H1 (cell line): Measurements from ENCODE around the gene ST14. TPM values are rescaled to one million over a fixed set of nuclear protein-coding genes. Genes with fewer than 3 reads are reported as not detected.

ENCODE experiments used
- CTCF ChIA-PET: fragments of 300-600 bp; sonication (Branson Sonifier 250); formaldehyde crosslinking; loops from one replicate; lab custom pipeline; 2021; ENCODE audit not compliant: partially characterized antibody; lab: Charles Lee
- POLR2A ChIA-PET: fragments of 300-600 bp; sonication (Branson Sonifier 250); formaldehyde crosslinking; loops from one replicate; lab custom pipeline; 2021; ENCODE audit warnings: inconsistent platforms; ENCODE audit not compliant: partially characterized antibody; lab: Charles Lee
- DNase-seq, 2 experiments: peaks; one replicate each; pipeline versions ENCODE4 v3.0.0 to v3.0.0-alpha.2; 2010 to 2022; ENCODE audit warnings: low spot score in 2 of 2, low read depth in 1 of 2, mixed read lengths in 1 of 2
- FAIRE-seq: peaks from 2 replicates; lab custom pipeline; 2011; peaks lifted over from hg19 to GRCh38; lab: Jason Lieb, UNC
- H2AFZ ChIP-seq: 2 replicates; pipeline ENCODE4 v1.8.1; 2012; ENCODE audit warnings: low read length, inconsistent platforms
- H2AK5ac ChIP-seq: 2 replicates; pipeline ENCODE4 v1.6.1; 2013; ENCODE audit warnings: low read depth, low read length
- H2BK120ac ChIP-seq: replicated peaks from 2 replicates; pipeline ENCODE3; 2013; ENCODE audit warnings: low read depth, low read length, inconsistent platforms
- H2BK12ac ChIP-seq: 2 replicates; pipeline ENCODE4 v1.6.1; 2013; ENCODE audit warnings: low read depth, low read length
- H2BK15ac ChIP-seq: 2 replicates; pipeline ENCODE4 v1.6.1; 2013; ENCODE audit warnings: low read length
- H2BK20ac ChIP-seq: 2 replicates; pipeline ENCODE4 v1.6.1; 2013; ENCODE audit warnings: low read length
- H2BK5ac ChIP-seq: 2 replicates; pipeline ENCODE4 v1.6.1; 2013; ENCODE audit warnings: low read depth, low read length
- H3K14ac ChIP-seq: 2 replicates; pipeline ENCODE4 v1.6.1; 2013; ENCODE audit warnings: inconsistent platforms; ENCODE audit not compliant: insufficient read length
- H3K18ac ChIP-seq: 2 replicates; pipeline ENCODE4 v1.6.1; 2013; ENCODE audit warnings: low read length; ENCODE audit errors: extremely low read depth
- H3K23ac ChIP-seq: 2 replicates; pipeline ENCODE4 v1.6.1; 2013; ENCODE audit warnings: inconsistent platforms; ENCODE audit not compliant: insufficient read length
- H3K23me2 ChIP-seq: 2 replicates; pipeline ENCODE4 v1.6.1; 2013; ENCODE audit warnings: low read depth, low read length
- H3K27ac ChIP-seq: 2 replicates; pipeline ENCODE4 v1.6.1; 2011; ENCODE audit warnings: low read depth, low read length, inconsistent platforms
- H3K27me3 ChIP-seq, 4 experiments: replicated peaks in 1 of 4; 1 replicate in 1 of 4; 2 replicates in 3 of 4; pipeline versions ENCODE4 v1.6.1 to v1.8.1; 2011 to 2013; ENCODE audit warnings: low read length in 3 of 4, mild to moderate bottlenecking in 3 of 4, inconsistent platforms in 2 of 4, mixed read lengths in 2 of 4, moderate library complexity in 1 of 4; ENCODE audit not compliant: control insufficient read depth in 3 of 4, insufficient read depth in 3 of 4; ENCODE audit errors: extremely low read depth in 1 of 4
- H3K36me3 ChIP-seq, 4 experiments: 2 replicates each; pipeline versions ENCODE4 v1.6.1 to v1.8.1; 2011 to 2013; ENCODE audit warnings: mild to moderate bottlenecking in 4 of 4, low read length in 3 of 4, moderate library complexity in 2 of 4, control low read depth in 1 of 4, inconsistent platforms in 1 of 4; ENCODE audit not compliant: insufficient read depth in 4 of 4, control insufficient read depth in 2 of 4
- H3K4ac ChIP-seq: replicated peaks from 2 replicates; pipeline ENCODE3; 2013; ENCODE audit warnings: low read length, low read depth, mixed read lengths, inconsistent platforms; ENCODE audit not compliant: insufficient read length
- H3K4me1 ChIP-seq, 4 experiments: replicated peaks in 1 of 4; 1 replicate in 1 of 4; 2 replicates in 3 of 4; pipeline versions ENCODE4 v1.6.1 to v1.8.1; 2011 to 2013; ENCODE audit warnings: low read length in 3 of 4, inconsistent platforms in 2 of 4, mixed read lengths in 1 of 4; ENCODE audit not compliant: insufficient read depth in 4 of 4, control insufficient read depth in 3 of 4
- H3K4me2 ChIP-seq, 2 experiments: 2 replicates each; pipeline versions ENCODE4 v1.6.1 to v1.8.1; 2011 to 2013; ENCODE audit warnings: low read depth in 2 of 2, low read length in 2 of 2, control low read depth in 1 of 2, inconsistent platforms in 1 of 2, mild to moderate bottlenecking in 1 of 2; ENCODE audit not compliant: insufficient read depth in 1 of 2
- H3K4me3 ChIP-seq, 4 experiments: fragments of 200-600, 300-600 bp in 1 of 4; sonication (generic), shearing (Covaris generic), sonication (Bioruptor Twin) in 1 of 4; 2 replicates each; pipeline versions ENCODE4 v1.5.1 to v1.8.1; 2011 to 2016; ENCODE audit warnings: low read length in 4 of 4, low read depth in 3 of 4, control low read depth in 2 of 4, inconsistent platforms in 2 of 4, mild to moderate bottlenecking in 2 of 4, mixed read lengths in 1 of 4, moderate library complexity in 1 of 4; ENCODE audit not compliant: insufficient read depth in 2 of 4; ENCODE audit errors: extremely low read depth in 1 of 4
- H3K56ac ChIP-seq: replicated peaks from 2 replicates; pipeline ENCODE3; 2013; ENCODE audit warnings: low read depth, mild to moderate bottlenecking, mixed read lengths, low read length, inconsistent platforms; ENCODE audit not compliant: insufficient read length
- H3K79me1 ChIP-seq: 2 replicates; pipeline ENCODE4 v1.6.1; 2013; ENCODE audit warnings: low read depth, low read length, control low read depth
- H3K79me2 ChIP-seq, 2 experiments: 2 replicates each; pipeline versions ENCODE4 v1.6.1 to v1.8.1; 2012 to 2013; ENCODE audit warnings: low read length in 2 of 2, mild to moderate bottlenecking in 2 of 2, inconsistent platforms in 1 of 2; ENCODE audit not compliant: insufficient read depth in 2 of 2, control insufficient read depth in 1 of 2
- H3K9ac ChIP-seq, 4 experiments: replicated peaks in 1 of 4; 1 replicate in 1 of 4; 2 replicates in 3 of 4; pipeline versions ENCODE4 v1.6.1 to v1.8.1; 2011 to 2013; ENCODE audit warnings: low read depth in 3 of 4, low read length in 3 of 4, control low read depth in 2 of 4, mild to moderate bottlenecking in 2 of 4, moderate library complexity in 2 of 4, inconsistent platforms in 1 of 4; ENCODE audit errors: extremely low read depth in 1 of 4
- H3K9me3 ChIP-seq, 2 experiments: 2 replicates each; pipeline versions ENCODE4 v1.6.1 to v1.8.1; 2012 to 2013; ENCODE audit warnings: mild to moderate bottlenecking in 2 of 2, moderate library complexity in 2 of 2, control low read depth in 1 of 2, inconsistent platforms in 1 of 2, low read depth in 1 of 2, low read length in 1 of 2, mixed read lengths in 1 of 2; ENCODE audit not compliant: insufficient read depth in 2 of 2
- H4K20me1 ChIP-seq, 2 experiments: replicated peaks in 1 of 2; 2 replicates each; pipeline versions ENCODE3 to v1.8.1; 2011 to 2013; ENCODE audit warnings: inconsistent platforms in 2 of 2, low read length in 2 of 2, mild to moderate bottlenecking in 1 of 2; ENCODE audit not compliant: insufficient read depth in 2 of 2, control insufficient read depth in 1 of 2
- H4K5ac ChIP-seq: 2 replicates; pipeline ENCODE4 v1.6.1; 2013; ENCODE audit warnings: low read length, low read depth, mixed read lengths, inconsistent platforms; ENCODE audit not compliant: insufficient read length
- H4K8ac ChIP-seq: 2 replicates; pipeline ENCODE4 v1.8.0; 2013; ENCODE audit warnings: mild to moderate bottlenecking, moderate library complexity, low read length, inconsistent platforms; ENCODE audit not compliant: insufficient read depth; ENCODE audit errors: extremely low read depth
- H4K91ac ChIP-seq: replicated peaks from 2 replicates; pipeline ENCODE3; 2013; ENCODE audit warnings: low read length, mixed read lengths, inconsistent platforms; ENCODE audit not compliant: insufficient read length
- BACH1 ChIP-seq: IDR thresholded peaks from 2 replicates; pipeline ENCODE4 v1.6.1; 2012; ENCODE audit warnings: low read length, improper control_type of control experiment
- HDAC6 ChIP-seq: IDR thresholded peaks from one replicate; pipeline ENCODE4 v1.7.1; 2012; ENCODE audit warnings: low read depth, mild to moderate bottlenecking, inconsistent platforms, low read length, moderate library complexity
- SIRT6 ChIP-seq: IDR thresholded peaks from one replicate; pipeline ENCODE4 v1.7.1; 2012; ENCODE audit warnings: low read length, inconsistent platforms
- WGBS, 2 experiments: shearing (Covaris generic) in 1 of 2; methylation state at CpG; one replicate each; pipeline versions ENCODE4 v1.1.6 to v1.1.7; 2013 to 2015; ENCODE audit warnings: low lambda C conversion rate in 2 of 2, mixed read lengths in 2 of 2, inconsistent platforms in 1 of 2, low coverage in 1 of 2, missing lambda C conversion rate in 1 of 2; ENCODE audit not compliant: insufficient replicate concordance in 2 of 2, insufficient coverage in 1 of 2, insufficient read length in 1 of 2; ENCODE audit errors: extremely low coverage in 1 of 2, missing lambda C conversion rate in 1 of 2; 5-methylcytosine and 5-hydroxymethylcytosine counted together
- polyA plus RNA-seq, 7 experiments: library from polyadenylated mRNA; depleted of rRNA in 3 of 7; stranded (reverse) in 5 of 7; unstranded in 2 of 7; fragments of >200 nt in 5 of 7; fragments of 200-250 nt in 2 of 7; gene quantifications; 1 replicate in 5 of 7; 2 replicates in 1 of 7; 4 replicates in 1 of 7; pipeline versions ENCODE4 v1.2.1 to v1.2.3, GENCODE V29; 2011 to 2013; ENCODE audit warnings: missing spikeins in 2 of 7, mixed read lengths in 2 of 7
- total RNA-seq: library from RNA; stranded (reverse); fragmentation: NEBNext Ultra II Directional; extraction: Animal tissue kit (Norgen Biotek cat#: 25700); gene quantifications from 2 replicates; pipeline ENCODE4 v1.2.1, GENCODE V29; 2021

ST14 gene
- total and polyA plus RNA-seq, 2 of the 8 experiments (the other 6 are each of a cell fraction or from before 2014, with no cell fraction given): 22.4 to 24.9 TPM

DNA sequence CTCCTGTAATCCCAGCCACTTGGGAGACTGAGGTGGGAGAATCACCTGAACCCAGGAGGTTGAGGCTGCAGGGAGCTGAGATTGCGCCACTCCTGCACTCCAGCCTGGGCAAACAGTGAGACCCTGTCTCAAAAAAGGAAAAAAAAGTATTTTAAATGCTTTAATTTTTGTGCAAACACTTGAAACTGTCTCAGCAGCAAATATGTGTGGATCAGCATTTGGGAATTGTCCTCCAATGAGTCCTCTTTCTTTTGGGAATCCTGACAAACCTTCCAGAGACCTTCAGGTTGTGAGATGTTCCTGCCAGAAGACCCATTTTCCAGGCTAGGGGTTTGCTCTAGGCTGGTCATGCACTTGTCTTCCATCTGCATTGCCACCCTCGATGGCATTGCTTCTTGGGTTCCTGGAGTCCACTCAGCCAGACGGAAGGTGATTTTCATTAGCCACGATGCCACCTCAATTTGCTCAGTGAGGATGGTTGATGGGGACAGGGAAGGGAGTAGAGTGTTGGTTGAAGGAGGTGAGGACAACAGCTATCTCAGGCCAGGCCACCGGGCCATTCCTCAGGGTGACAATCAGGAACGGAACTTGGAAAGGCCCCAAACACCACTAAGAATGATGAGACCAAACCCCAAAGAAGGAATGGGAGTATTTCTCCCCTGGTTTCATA, 55.4 kb downstream of the ST14 start:
- no peaks in the 10 kb centered on the region; a peak in 1 of 8 replicates for H3K36me3 ChIP-seq
- no peak overlapping the region for H2BK5ac ChIP-seq
- 91% methylated on average over 6 of the region's 6 CpGs; no CpG with 5 or more reads in 1 of the 2 experiments for WGBS, 2 experiments
- no peak overlapping the region for H4K5ac ChIP-seq
- H3K4me2 ChIP-seq: no peak overlapping the region
- ChIA-PET POLR2A (no interaction called here), CTCF (interaction anchor here (1.5 to 3.1 kb wide), 4 partner anchors 175 to 218 kb away, joined by 4 to 18 read pairs (median 6); no protein-coding TSS in a partner anchor)
- no peak overlapping the region for H3K4me3 ChIP-seq
- H3K4ac ChIP-seq: no peak overlapping the region
- H3K18ac ChIP-seq: no peak overlapping the region
- H2BK20ac ChIP-seq: no peak overlapping the region
- H3K9ac ChIP-seq: no peak overlapping the region
- no peak overlapping the region for H3K27ac ChIP-seq
- no peak overlapping the region for H2AFZ ChIP-seq
- H2BK12ac ChIP-seq: no peak overlapping the region
- FAIRE-seq (no peak), DNase-seq (no peak)
- H3K4me1 ChIP-seq: peaks cover 0 to 16% (median 12%) of the 10 kb centered on the region in 4 experiments; a peak in 6 of 7 replicates
- no peak overlapping the region for H3K23ac ChIP-seq
- peak overlapping the region; percentile 77; the same call in 1 of the 2 replicates for H2BK15ac ChIP-seq
- H2BK120ac ChIP-seq: no peak overlapping the region
- no peak overlapping the region for H3K14ac ChIP-seq
- H3K23me2 ChIP-seq: no peaks in the 10 kb centered on the region
- no peaks in the 10 kb centered on the region; a peak in 1 of 4 replicates for H3K9me3 ChIP-seq
- no peaks in the 10 kb centered on the region for H3K27me3 ChIP-seq
- no peak overlapping the region for H4K8ac ChIP-seq
- no peak overlapping the region for H3K56ac ChIP-seq
- no peaks in the 10 kb centered on the region for H3K79me1 ChIP-seq
- peaks cover 0 to 3% of the 10 kb centered on the region in 2 experiments for H4K20me1 ChIP-seq
- no peaks in the 10 kb centered on the region for H3K79me2 ChIP-seq
- no peak overlapping the region for H4K91ac ChIP-seq
- H2AK5ac ChIP-seq: no peak overlapping the region
- no peak for TF ChIP-seq HDAC6
- TF ChIP-seq BACH1: no peak
- TF ChIP-seq SIRT6: no peak
